ENCODE measurements around the gene CEACAM1. TPM values are rescaled to one million over a fixed set of nuclear protein-coding genes. Genes with fewer than 3 reads are reported as not detected.
"Not testable (repeated sequence)": the region's sequence is repeated elsewhere in the genome, so short reads cannot be mapped to it uniquely, and the experiment has no call there.

Gene CEACAM1
- total RNA-seq, 2 donors from 2014 or later = 21.4 to 35.8 TPM

GRCh38 chr19:42467183-42467760 lies 61.0 kb downstream of the CEACAM1 start:
- intact Hi-C loops (cut with DNase I) = no loop called here
- Histone ChIP-seq H3K36me3 (no peaks in the 10 kb centered on the region), H3K27me3 (replicated peaks; ENCODE audit: insufficient read depth) (no peaks in the 10 kb centered on the region), H3K9me3 (no peaks in the 10 kb centered on the region), H3K4me3 (no peak overlapping the region), H3K27ac (peak overlapping the region; percentile 21 to 44), H3K4me1 (replicated peaks) (peaks cover 5% of the 10 kb centered on the region)
- peak; percentile 53 for DNase-seq (ENCODE audit: low spot score)
- TF ChIP-seq POLR2A (IDR thresholded peaks at IDR 0.05) (no peak), POLR2AphosphoS5 (IDR thresholded peaks at IDR 0.05) (peak; percentile 74)
- TF ChIP-seq, protein P1, sequence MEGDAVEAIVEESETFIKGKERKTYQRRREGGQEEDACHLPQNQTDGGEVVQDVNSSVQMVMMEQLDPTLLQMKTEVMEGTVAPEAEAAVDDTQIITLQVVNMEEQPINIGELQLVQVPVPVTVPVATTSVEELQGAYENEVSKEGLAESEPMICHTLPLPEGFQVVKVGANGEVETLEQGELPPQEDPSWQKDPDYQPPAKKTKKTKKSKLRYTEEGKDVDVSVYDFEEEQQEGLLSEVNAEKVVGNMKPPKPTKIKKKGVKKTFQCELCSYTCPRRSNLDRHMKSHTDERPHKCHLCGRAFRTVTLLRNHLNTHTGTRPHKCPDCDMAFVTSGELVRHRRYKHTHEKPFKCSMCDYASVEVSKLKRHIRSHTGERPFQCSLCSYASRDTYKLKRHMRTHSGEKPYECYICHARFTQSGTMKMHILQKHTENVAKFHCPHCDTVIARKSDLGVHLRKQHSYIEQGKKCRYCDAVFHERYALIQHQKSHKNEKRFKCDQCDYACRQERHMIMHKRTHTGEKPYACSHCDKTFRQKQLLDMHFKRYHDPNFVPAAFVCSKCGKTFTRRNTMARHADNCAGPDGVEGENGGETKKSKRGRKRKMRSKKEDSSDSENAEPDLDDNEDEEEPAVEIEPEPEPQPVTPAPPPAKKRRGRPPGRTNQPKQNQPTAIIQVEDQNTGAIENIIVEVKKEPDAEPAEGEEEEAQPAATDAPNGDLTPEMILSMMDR (IDR thresholded peaks at IDR 0.05) = no peak
- 30% methylated on average over 5 of the region's 5 CpGs for WGBS

DNA sequence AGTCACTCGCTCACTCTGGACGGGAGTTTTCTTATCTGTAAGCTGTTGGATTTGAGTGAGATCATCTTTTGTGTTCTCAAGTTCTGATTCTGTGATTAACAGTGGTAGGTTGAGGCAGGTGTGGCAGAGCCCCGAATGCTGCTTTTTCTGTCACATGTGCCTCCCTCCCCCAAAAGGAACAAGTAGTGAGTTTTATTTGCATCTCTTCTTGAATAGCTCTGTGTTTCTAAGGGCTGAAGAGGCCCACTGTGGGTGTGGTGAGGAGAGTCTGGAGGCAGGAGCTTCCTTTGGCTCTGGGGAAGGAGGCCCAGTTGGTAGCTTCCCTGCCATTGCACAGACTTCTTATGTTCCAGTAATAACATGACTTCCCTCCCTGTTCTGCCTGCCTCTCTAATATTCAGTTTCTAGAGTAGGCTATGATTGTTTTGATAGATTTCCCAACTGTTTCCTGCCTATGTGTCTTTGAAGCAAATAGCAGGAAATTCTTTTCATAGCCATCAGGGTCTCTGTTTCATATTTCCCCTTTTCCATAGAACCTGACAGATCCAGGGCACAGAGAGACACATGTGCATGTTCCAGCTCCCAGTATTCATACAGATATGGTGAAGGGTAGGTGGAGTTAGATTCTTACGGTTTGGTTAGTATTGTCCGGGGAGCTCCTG lies 61.6 kb downstream of the CEACAM1 start:
- no peak for TF ChIP-seq POLR2AphosphoS5 (IDR thresholded peaks at IDR 0.05)
- TF ChIP-seq, protein P1 (IDR thresholded peaks at IDR 0.05) = no peak
- TF ChIP-seq POLR2A (IDR thresholded peaks at IDR 0.05) = no peak
- H3K4me3 ChIP-seq = no peak overlapping the region
- H3K36me3 ChIP-seq = no peaks in the 10 kb centered on the region
- H3K27me3 ChIP-seq (replicated peaks; ENCODE audit: insufficient read depth) = no peaks in the 10 kb centered on the region
- no peak for DNase-seq (ENCODE audit: low spot score)
- H3K27ac ChIP-seq = peak overlapping the region; percentile 14 to 44
- no peaks in the 10 kb centered on the region for H3K9me3 ChIP-seq
- intact Hi-C loops (cut with DNase I) = no loop called here
- peaks cover 4% of the 10 kb centered on the region for H3K4me1 ChIP-seq (replicated peaks)
- 65% methylated on average over 5 of the region's 5 CpGs for WGBS

- intact Hi-C loops (cut with DNase I) = no loop called here
- no peaks in the 10 kb centered on the region for H3K36me3 ChIP-seq
- no peak overlapping the region for H3K4me3 ChIP-seq
- H3K9me3 ChIP-seq = no peaks in the 10 kb centered on the region
- TF ChIP-seq, protein P1 (IDR thresholded peaks at IDR 0.05) = no peak
- TF ChIP-seq POLR2A (IDR thresholded peaks at IDR 0.05) (no peak), POLR2AphosphoS5 (IDR thresholded peaks at IDR 0.05) (no peak)
- H3K27ac ChIP-seq = no peak overlapping the region
- no peak for DNase-seq (ENCODE audit: low spot score)
- no peaks in the 10 kb centered on the region for H3K27me3 ChIP-seq (replicated peaks; ENCODE audit: insufficient read depth)
- 81% methylated on average over 5 of the region's 5 CpGs for WGBS
- peaks cover under 1% of the 10 kb centered on the region for H3K4me1 ChIP-seq (replicated peaks)
Measured at GRCh38 chr19:42465827-42466280, 62.4 kb downstream of the CEACAM1 start.

DNA sequence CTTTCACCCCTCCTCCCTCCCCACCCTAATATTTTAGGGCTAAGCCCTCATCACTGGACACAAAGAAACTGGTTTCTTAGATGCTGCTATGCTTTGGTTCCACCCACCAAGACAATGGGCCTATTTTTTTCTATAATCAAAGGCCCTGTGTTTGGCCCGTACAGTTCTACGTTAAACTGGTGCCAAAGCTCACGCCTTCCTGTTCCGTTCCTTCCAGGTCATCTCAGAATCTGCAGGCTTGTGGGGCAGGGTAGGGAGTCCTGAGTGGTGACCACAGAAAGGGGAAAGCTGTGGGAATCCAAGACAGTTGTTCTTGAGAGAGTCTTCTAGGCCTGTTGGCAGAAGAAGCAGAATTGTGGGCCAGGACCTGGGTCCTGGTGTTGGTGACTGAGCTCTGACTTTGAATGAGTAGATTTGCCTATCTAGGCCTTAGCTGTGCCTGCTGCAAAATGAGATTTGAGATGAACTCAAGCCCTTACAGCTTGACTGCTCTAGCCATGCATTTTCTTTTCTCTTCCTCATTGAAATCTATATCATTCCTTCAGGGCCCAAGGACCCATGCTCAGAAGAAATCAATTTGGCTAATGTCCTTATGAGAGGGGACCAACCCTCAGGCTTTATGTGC lies 66.5 kb downstream of the CEACAM1 start:
- TF ChIP-seq, protein P1 (IDR thresholded peaks at IDR 0.05) = no peak
- TF ChIP-seq POLR2AphosphoS5 (IDR thresholded peaks at IDR 0.05) (no peak), POLR2A (IDR thresholded peaks at IDR 0.05) (no peak)
- Histone ChIP-seq H3K4me1 (replicated peaks) (no peaks in the 10 kb centered on the region), H3K9me3 (no peaks in the 10 kb centered on the region), H3K4me3 (no peak overlapping the region), H3K27ac (no peak overlapping the region), H3K36me3 (no peaks in the 10 kb centered on the region), H3K27me3 (replicated peaks; ENCODE audit: insufficient read depth) (no peaks in the 10 kb centered on the region)
- intact Hi-C loops (cut with DNase I) = no loop called here
- no peak for DNase-seq (ENCODE audit: low spot score)
- 58% methylated on average over 4 of the region's 4 CpGs for WGBS

- H3K27ac ChIP-seq; H3K36me3 ChIP-seq; H3K27me3 ChIP-seq (replicated peaks; ENCODE audit: insufficient read depth); H3K4me3 ChIP-seq; H3K9me3 ChIP-seq; H3K4me1 ChIP-seq (replicated peaks); intact Hi-C loops (cut with DNase I); DNase-seq (ENCODE audit: low spot score): not testable (repeated sequence)
- WGBS = 77% methylated on average over 8 of the region's 8 CpGs
Measured at GRCh38 chr19:42461231-42461630, 67.0 kb downstream of the CEACAM1 start.
